GM12891 (cell line): ENCODE measurements around the gene FRRS1. TPM values are rescaled to one million over a fixed set of nuclear protein-coding genes. Genes with fewer than 3 reads are reported as not detected.
"Not testable (repeated sequence)": the region's sequence is repeated elsewhere in the genome, so short reads cannot be mapped to it uniquely, and the experiment has no call there.

ENCODE experiments used
- DNase-seq: peaks from one replicate; pipeline ENCODE4 v3.0.0; 2011; ENCODE audit warnings: low spot score; ENCODE audit not compliant: insufficient read length
- FAIRE-seq: peaks from 2 replicates; lab custom pipeline; 2011; peaks lifted over from hg19 to GRCh38; lab: Jason Lieb, UNC
- PAX5 ChIP-seq: IDR thresholded peaks from 2 replicates; pipeline ENCODE4 v1.6.1; 2011; ENCODE audit warnings: low read length, moderate library complexity, mild to moderate bottlenecking; ENCODE audit not compliant: insufficient read depth, severe bottlenecking
- POLR2A ChIP-seq: IDR thresholded peaks from 2 replicates; pipeline ENCODE4 v1.6.1; 2011; ENCODE audit warnings: low read depth, low read length, control low read depth
- POLR2AphosphoS5 ChIP-seq: IDR thresholded peaks from 2 replicates; pipeline ENCODE4 v1.6.1; 2011; ENCODE audit warnings: low read depth, low read length, control low read depth
- POU2F2 ChIP-seq: IDR thresholded peaks from 2 replicates; pipeline ENCODE4 v1.6.1; 2011; ENCODE audit warnings: low read depth, mild to moderate bottlenecking, control low read depth, low read length, moderate library complexity
- SPI1 ChIP-seq: IDR thresholded peaks from 2 replicates; pipeline ENCODE4 v1.6.1; 2011; ENCODE audit warnings: low read depth, low read length, control low read depth
- TAF1 ChIP-seq: IDR thresholded peaks from 2 replicates; pipeline ENCODE4 v1.6.1; 2011; ENCODE audit warnings: low read depth, low read length, control low read depth
- polyA plus RNA-seq: library from polyadenylated mRNA; unstranded; fragments of >200 nt; gene quantifications from one replicate; pipeline ENCODE4 v1.2.1, GENCODE V29; 2012; ENCODE audit warnings: low read depth, missing spikeins, inconsistent platforms; ENCODE audit not compliant: missing spikeins

The FRRS1 gene, protein sequence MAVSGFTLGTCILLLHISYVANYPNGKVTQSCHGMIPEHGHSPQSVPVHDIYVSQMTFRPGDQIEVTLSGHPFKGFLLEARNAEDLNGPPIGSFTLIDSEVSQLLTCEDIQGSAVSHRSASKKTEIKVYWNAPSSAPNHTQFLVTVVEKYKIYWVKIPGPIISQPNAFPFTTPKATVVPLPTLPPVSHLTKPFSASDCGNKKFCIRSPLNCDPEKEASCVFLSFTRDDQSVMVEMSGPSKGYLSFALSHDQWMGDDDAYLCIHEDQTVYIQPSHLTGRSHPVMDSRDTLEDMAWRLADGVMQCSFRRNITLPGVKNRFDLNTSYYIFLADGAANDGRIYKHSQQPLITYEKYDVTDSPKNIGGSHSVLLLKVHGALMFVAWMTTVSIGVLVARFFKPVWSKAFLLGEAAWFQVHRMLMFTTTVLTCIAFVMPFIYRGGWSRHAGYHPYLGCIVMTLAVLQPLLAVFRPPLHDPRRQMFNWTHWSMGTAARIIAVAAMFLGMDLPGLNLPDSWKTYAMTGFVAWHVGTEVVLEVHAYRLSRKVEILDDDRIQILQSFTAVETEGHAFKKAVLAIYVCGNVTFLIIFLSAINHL
- polyA plus RNA-seq: 2.2 TPM

DNA sequence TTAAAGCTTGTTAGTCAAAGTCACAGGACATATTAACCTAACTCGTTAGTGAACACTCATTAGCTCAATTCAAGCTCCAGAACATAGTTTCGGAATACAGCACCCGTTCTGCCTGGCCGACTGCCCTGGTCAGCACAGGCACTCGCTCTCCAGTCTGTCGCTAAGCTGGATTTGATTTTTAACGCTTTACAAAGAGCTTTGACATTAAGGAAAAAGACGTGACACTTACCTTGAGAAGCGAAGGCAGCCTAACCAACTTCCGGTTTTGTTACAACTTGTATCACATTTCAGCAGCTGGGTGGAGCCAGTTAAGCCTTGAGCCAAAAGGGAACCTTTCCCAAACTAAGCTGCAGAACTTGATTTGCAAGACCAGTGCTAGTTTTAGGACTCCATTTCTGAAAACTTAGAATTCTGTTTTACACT is at the start of gene FRRS1:
Gene FRRS1 (minus strand): TSS at position 258 of the 423 bp plus-strand sequence. CDS start 17,867 bp downstream, outside the sequence.
- DNase-seq: peak; percentile 52
- TF ChIP-seq POU2F2 (no peak), POLR2AphosphoS5 (peak; percentile 62; the same call in 1 of the 2 replicates), TAF1 (peak; percentile 25; the same call in 1 of the 2 replicates), PAX5 (no peak), POLR2A (peak; percentile 71), SPI1 (no peak)
- FAIRE-seq: peak; percentile 93

DNA sequence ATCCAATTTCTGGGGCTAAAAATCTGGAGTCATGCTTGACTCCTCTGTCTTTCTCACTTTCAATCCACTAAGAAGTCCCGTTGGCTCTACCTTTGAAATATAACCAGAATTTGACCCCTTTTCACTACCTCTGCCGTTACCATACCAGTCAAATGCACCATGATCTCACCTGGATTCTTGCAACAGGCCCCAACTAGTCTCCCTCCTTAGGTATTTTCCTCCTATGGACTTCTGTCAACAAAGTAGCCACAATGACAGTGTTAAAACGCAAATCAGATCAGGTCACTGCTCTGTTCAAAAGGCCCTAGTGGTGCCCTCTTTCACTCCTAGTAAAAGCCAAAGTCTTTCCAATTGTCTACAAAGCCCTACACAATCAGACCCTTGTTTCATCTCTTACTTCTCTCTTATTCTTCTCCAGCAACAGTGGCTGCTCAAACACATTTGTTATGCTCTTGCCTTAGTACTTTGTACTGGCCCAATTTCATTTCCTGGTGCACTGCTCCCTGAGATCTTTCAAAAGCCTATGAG is 48.0 kb upstream of the FRRS1 start:
- DNase-seq: no peak
- FAIRE-seq: peak; percentile 23
- no peak for TF ChIP-seq SPI1
- no peak for TF ChIP-seq PAX5
- no peak for TF ChIP-seq POLR2AphosphoS5
- TF ChIP-seq POLR2A: no peak
- TF ChIP-seq TAF1: no peak
- TF ChIP-seq POU2F2: no peak

DNA sequence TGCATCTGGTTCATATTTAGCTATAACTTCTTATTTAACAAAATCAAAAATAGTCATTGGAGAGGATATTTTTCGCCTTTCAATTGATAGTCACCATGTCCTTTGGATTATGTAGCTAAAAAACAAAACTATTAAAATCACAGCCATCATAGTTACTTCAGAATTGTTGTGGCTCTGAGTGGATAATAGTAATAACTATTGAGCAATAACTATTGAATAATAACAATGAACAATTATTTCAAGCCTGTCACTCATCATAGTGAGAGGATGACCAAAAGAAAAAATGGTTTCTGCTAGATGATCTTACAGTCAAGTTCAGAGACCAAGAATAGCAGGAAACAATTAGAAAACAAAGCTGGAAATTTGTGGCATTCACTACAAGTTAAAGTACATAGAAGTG is 45.3 kb upstream of the FRRS1 start:
- FAIRE-seq (no peak), DNase-seq (no peak)
- TF ChIP-seq PAX5: no peak
- no peak for TF ChIP-seq SPI1
- no peak for TF ChIP-seq POU2F2
- TF ChIP-seq POLR2A: no peak
- no peak for TF ChIP-seq TAF1
- TF ChIP-seq POLR2AphosphoS5: no peak

DNA sequence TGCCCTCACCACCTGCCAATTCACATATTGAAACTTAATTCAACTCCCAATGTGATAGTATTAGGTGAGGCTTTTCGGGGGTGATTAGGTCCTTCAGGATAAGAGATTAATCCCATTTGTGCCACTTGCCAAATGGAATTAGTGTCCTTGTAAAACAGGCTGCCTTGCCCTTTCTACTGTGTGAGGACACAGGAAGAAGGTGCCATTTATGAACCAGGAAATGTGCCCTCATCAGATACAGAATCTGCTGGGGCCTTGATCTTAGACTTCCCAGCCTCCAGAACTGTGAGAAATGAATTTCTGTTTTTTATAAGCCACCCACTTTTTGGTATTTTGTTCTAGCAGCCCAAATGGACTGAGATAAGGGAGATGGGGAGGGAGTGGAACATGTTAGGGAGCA is 44.6 kb upstream of the FRRS1 start:
- FAIRE-seq (no peak), DNase-seq (no peak)
- no peak for TF ChIP-seq POLR2A

DNA sequence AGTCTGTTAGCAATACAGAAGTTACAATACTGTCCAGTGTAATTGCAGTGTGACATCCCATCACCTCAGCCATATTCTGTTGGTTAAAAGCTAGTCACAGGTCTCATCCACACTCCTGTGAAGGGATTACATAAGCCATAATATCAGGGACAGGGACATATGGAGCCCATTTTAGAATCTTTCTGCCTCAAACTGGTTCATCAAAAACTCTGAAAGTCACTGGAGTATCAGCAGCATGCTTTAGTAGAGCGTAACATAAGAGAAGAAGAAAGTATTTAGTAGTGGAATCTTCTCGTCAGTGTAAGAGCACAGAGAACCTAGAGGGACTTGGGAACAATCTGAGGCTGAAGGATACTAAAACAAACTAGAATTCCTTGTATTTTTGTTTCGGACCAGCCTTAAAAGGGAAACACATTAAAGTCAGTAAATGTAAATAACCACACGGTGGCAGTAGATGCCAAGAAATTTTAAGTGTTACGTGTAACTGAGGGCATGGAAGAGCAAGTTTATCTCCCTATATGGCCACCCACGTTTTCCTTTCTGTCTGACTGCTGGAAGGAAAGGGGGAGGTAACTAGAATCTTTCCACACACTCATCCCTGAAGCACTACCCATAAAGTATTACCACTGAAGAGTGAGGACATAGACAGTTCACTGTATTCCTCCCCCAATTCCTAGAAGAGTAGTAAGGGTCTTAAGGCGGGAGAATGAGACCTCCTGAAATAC is 42.1 kb upstream of the FRRS1 start:
- FAIRE-seq: peak; percentile 97
- peak; percentile 25 for DNase-seq
- TF ChIP-seq PAX5 (no peak), POLR2AphosphoS5 (no peak), POLR2A (no peak), TAF1 (no peak), SPI1 (no peak)

DNA sequence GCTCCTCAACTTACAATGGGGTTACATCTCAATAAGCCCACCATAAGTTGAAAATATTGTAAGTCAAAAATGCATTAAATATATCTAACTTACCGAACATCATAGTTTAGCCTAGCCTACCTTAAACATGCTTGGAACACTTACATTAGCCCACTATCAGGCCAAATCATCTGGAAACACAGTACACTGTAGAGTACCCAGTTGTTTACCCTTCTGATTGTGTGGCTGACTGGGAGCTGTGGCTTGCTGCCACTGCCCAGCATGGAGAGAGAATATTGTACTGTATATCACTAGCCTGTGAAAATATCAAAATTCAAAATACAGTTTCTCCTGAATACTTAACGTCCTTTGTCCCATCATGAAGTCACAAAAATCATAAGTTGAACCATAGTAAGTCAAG is 40.4 kb upstream of the FRRS1 start:
- DNase-seq (no peak), FAIRE-seq (no peak)
- TF ChIP-seq POU2F2 (no peak), POLR2A (no peak), SPI1 (no peak), TAF1 (no peak), PAX5 (no peak), POLR2AphosphoS5 (no peak)

DNA sequence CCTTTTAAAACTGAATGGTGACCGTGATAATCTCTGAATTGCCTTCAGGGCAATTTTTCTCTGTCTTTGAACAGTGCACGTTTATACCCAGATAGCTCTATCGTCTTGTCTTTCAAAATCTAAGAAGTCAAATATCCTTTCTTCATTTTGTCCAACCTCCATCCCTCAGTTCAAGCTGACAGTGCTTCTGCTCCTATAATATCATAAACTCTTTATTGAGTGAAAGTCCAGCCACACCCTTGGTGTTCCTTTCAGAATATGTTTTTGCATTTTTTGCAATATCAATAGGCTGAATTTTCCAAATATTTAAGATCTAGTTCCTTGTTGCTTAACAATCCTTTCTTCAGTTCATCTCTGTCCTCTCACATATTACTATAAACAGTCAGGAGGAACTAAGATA is 35.1 kb upstream of the FRRS1 start:
- DNase-seq (no peak), FAIRE-seq (no peak)
- TF ChIP-seq PAX5: no peak
- no peak for TF ChIP-seq POU2F2
- TF ChIP-seq POLR2AphosphoS5: no peak
- no peak for TF ChIP-seq SPI1
- no peak for TF ChIP-seq POLR2A
- TF ChIP-seq TAF1: no peak

DNA sequence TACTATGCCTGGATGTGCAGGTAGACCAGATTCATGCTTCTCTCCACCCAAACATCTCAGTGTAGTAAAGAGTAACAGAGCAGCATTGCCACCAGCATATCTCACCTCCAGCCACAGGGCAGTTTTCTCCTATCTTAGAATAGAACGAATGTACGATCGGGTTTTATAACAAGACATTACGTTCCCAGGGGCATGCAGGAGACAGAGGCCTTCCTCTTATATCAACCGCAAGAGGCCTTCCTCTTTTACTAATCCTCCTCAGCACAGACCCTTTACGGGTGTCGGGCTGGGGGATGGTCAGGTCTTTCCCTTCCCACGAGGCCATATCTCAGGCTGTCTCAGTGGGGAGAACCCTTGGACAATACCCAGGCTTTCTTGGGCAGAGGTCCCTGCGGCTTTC is 27.4 kb upstream of the FRRS1 start:
- FAIRE-seq, DNase-seq: not testable (repeated sequence)
- TF ChIP-seq SPI1: peak; percentile 46; the same call in 1 of the 2 replicates

DNA sequence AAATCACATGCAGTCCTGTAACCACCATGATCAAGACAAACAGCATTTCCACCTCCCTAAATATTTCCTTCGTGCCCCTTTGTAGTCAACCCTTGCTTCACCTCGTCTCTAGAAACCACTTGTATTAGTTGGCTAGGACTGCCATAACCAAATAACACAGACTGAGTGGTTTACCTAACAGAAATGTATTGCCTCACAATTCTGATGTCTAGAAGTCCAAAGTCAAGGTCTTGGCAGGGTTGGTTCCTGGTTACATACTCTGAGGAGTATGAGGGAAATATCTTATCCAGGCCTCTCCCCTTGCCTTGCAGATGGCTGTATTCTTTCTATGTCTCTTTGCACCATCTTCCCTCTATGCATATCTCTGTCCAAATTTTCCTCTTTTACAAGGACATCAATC is 23.3 kb upstream of the FRRS1 start:
- FAIRE-seq (peak; percentile 5), DNase-seq (no peak)
- TF ChIP-seq SPI1 (no peak), POLR2A (no peak), POLR2AphosphoS5 (no peak), TAF1 (no peak), POU2F2 (no peak), PAX5 (no peak)

DNA sequence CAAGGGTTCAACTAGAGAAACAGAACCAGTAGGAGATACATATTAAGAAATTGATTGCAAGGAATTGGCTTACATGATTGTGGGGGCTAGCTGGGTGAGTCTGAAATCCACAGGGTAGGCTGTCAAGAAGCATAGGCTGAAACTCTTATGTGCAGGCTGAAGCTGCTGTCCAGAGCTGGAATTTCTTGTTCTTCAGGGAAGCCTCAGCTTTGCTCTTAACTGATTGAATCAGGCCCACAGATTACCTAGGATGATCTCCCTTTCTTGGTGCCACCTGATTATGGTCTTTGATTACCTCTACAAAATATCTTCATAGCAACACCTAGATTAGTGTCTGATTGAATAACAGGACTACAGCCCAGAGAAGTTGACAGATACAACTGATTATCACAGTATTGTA is 22.5 kb upstream of the FRRS1 start:
- DNase-seq: no peak
- TF ChIP-seq PAX5 (no peak), POLR2AphosphoS5 (no peak), SPI1 (no peak), POU2F2 (no peak), TAF1 (no peak), POLR2A (no peak)
- no peak for FAIRE-seq
